SK-N-SH treated with all-trans-retinoic acid at 6 μM for 48 hours (cell line): ENCODE data around the gene PCNT.

Source experiments
- PATZ1 ChIP-seq: fragments of 250-450 bp; sonication (Bioruptor Pico); IDR thresholded peaks from 2 replicates; pipeline ENCODE4 v1.8.0; 2020; ENCODE audit warnings: mild to moderate bottlenecking, moderate library complexity, borderline replicate concordance
- SNAI2 ChIP-seq: fragments of 250-450 bp; sonication (Bioruptor Pico); IDR thresholded peaks from 2 replicates; pipeline ENCODE4 v1.5.0; 2020; ENCODE audit warnings: mild to moderate bottlenecking, moderate library complexity

- no peak for TF ChIP-seq PATZ1 (CRISPR knock-in tag)
- TF ChIP-seq SNAI2 = no peak
These were observed 104.3 kb downstream of the PCNT start for GRCh38 chr21:46428286-46428685.
